Uterus (tissue), 2 donors: ENCODE measurements around the gene OTUB2.

Experiments
- CTCF ChIP-seq, 4 experiments: fragments of 200-600 bp in 2 of 4; fragments of 450-650 bp in 2 of 4; sonication (generic) in 2 of 4; IDR thresholded peaks; one replicate each; pipeline ENCODE4 v1.5.1; 2016 to 2019; ENCODE audit warnings: antibody characterized with exemption in 4 of 4, mild to moderate bottlenecking in 2 of 4, moderate library complexity in 1 of 4
- POLR2A ChIP-seq, 2 donors: fragments of 450-650 bp; IDR thresholded peaks; one replicate each; pipeline ENCODE4 v1.6.1; 2016; ENCODE audit warnings: antibody characterized with exemption in 2 of 2, mild to moderate bottlenecking in 1 of 2, moderate library complexity in 1 of 2

- TF ChIP-seq CTCF (IDR thresholded peaks at IDR 0.05) (no peak), POLR2A (IDR thresholded peaks at IDR 0.05) (no peak)
Measured at GRCh38 chr14:93996130-93996695, 29.9 kb upstream of the OTUB2 start.
